ENCODE results near the gene NUP98. TPM values are rescaled to one million over a fixed set of nuclear protein-coding genes. Genes with fewer than 3 reads are reported as not detected.

NUP98 gene
- total RNA-seq, 1 donor from 2014 or later: 82.6 TPM

GRCh38 chr11:3831378-3832239 is 34.3 kb upstream of the NUP98 start:
- TF ChIP-seq CTCF (IDR thresholded peaks at IDR 0.05; ENCODE audit: unreplicated experiment): no peak
- Mint-ChIP-seq H3K9me3 (no peaks in the 10 kb centered on the region), H3K4me3 (no peak overlapping the region), H3K27me3 (ENCODE audit: low read depth) (no peaks in the 10 kb centered on the region), H3K4me1 (peaks cover 8% of the 10 kb centered on the region), H3K36me3 (peaks cover 14% of the 10 kb centered on the region), H3K27ac (no peak overlapping the region)
- no peak for DNase-seq (ENCODE audit: low spot score in 2 of 2, unreplicated experiment in 2 of 2)

GRCh38 chr11:3830730-3831129 is 33.4 kb upstream of the NUP98 start:
- TF ChIP-seq CTCF (IDR thresholded peaks at IDR 0.05; ENCODE audit: unreplicated experiment): no peak
- Mint-ChIP-seq H3K27me3 (ENCODE audit: low read depth) (no peaks in the 10 kb centered on the region), H3K36me3 (peaks cover 18% of the 10 kb centered on the region), H3K4me3 (no peak overlapping the region), H3K9me3 (no peaks in the 10 kb centered on the region), H3K4me1 (peaks cover 8% of the 10 kb centered on the region), H3K27ac (no peak overlapping the region)
- DNase-seq (ENCODE audit: low spot score in 2 of 2, unreplicated experiment in 2 of 2): no peak

- Mint-ChIP-seq H3K4me1 (peaks cover 5% of the 10 kb centered on the region), H3K27me3 (ENCODE audit: low read depth) (no peaks in the 10 kb centered on the region), H3K36me3 (peaks cover 18% of the 10 kb centered on the region), H3K27ac (no peak overlapping the region), H3K9me3 (no peaks in the 10 kb centered on the region), H3K4me3 (no peak overlapping the region)
- no peak for TF ChIP-seq CTCF (IDR thresholded peaks at IDR 0.05; ENCODE audit: unreplicated experiment)
- no peak for DNase-seq (ENCODE audit: low spot score in 2 of 2, unreplicated experiment in 2 of 2)
These were observed 32.7 kb upstream of the NUP98 start for GRCh38 chr11:3830088-3830487.

- Mint-ChIP-seq H3K9me3 (no peaks in the 10 kb centered on the region), H3K4me3 (no peak overlapping the region), H3K4me1 (no peaks in the 10 kb centered on the region), H3K27ac (no peak overlapping the region), H3K27me3 (ENCODE audit: low read depth) (no peaks in the 10 kb centered on the region), H3K36me3 (peaks cover 26% of the 10 kb centered on the region)
- no peak for TF ChIP-seq CTCF (IDR thresholded peaks at IDR 0.05; ENCODE audit: unreplicated experiment)
- DNase-seq (ENCODE audit: low spot score in 2 of 2, unreplicated experiment in 2 of 2): no peak
These were observed 30.3 kb upstream of the NUP98 start for GRCh38 chr11:3827434-3828186.

GRCh38 chr11:3826721-3827120 is 29.4 kb upstream of the NUP98 start:
- no peak for DNase-seq (ENCODE audit: low spot score in 2 of 2, unreplicated experiment in 2 of 2)
- Mint-ChIP-seq H3K27me3 (ENCODE audit: low read depth) (no peaks in the 10 kb centered on the region), H3K9me3 (no peaks in the 10 kb centered on the region), H3K4me1 (no peaks in the 10 kb centered on the region), H3K27ac (no peak overlapping the region), H3K4me3 (no peak overlapping the region), H3K36me3 (peaks cover 26% of the 10 kb centered on the region)
- no peak for TF ChIP-seq CTCF (IDR thresholded peaks at IDR 0.05; ENCODE audit: unreplicated experiment)
